ENCODE data around the gene SLBP.

SLBP gene

GRCh38 chr4:1726146-1726934 lies 14.2 kb upstream of the SLBP start:
- peak; percentile 83 for DNase-seq (ENCODE audit: low spot score)

DNA sequence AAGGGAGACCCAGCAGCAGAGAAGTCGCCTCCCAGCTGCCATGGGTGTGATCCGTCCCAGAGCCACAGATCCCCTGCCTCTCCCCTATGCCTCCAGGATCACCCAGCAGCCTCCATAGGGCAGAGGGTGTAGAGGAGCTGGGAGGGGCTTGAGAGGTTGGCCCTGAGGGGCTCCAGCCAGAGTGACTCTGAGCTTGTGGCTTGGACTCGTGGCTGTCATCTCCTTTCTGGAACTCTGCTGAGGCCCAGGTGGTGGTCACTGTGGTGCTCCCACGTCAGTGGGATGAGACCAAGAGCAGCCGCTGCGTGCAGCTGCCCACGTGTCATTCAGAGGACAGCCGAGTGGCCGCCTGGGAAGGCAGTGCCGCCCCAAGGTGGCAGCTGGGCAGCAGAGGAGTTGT lies 13.4 kb upstream of the SLBP start:
- no peak for DNase-seq (ENCODE audit: low spot score)

- DNase-seq (ENCODE audit: low spot score) = no peak
Measured at GRCh38 chr4:1723131-1723801, 11.1 kb upstream of the SLBP start.

GRCh38 chr4:1722551-1723118 lies 10.5 kb upstream of the SLBP start:
- DNase-seq (ENCODE audit: low spot score) = no peak

- DNase-seq (ENCODE audit: low spot score) = no peak
Measured at GRCh38 chr4:1721666-1722550, 9.8 kb upstream of the SLBP start.

DNA sequence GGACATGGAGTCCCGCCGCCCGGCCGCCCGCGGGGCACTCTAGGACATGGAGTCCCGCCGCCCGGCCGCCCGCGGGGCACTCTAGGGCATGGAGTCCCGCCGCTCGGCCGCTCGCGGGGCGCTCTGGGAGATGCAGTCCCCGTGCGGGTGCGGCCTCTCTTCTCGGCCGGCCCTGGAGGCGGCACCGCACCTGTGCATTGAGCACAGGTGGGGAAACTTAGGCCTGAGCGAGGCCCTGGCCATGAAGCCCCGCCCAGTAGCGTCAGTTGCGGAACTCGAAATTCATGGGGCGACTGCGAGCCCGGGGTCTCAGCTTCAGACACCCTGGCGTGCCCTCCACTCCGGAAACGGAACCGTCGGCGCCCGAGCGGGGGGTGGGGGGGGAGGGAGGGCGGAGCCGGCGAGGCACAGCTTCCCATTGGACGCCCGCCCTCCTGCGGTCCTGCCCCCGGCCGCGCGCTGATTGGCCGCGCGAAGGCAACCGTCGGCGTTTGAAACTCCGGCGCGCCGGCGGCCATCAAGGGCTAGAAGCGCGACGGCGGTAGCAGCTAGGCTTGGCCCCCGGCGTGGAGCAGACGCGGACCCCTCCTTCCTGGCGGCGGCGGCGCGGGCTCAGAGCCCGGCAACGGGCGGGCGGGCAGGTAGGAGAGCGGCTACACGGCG lies 9.0 kb upstream of the SLBP start, which contains the start of the genes TACC3 and TMEM129:
Gene TACC3 (plus strand): TSS at position 519 of the 663 bp plus-strand sequence. CDS start 1,901 bp downstream, outside the sequence.
Gene TMEM129 (minus strand): TSS at position 321 of the 663 bp plus-strand sequence. CDS start 486 bp downstream, outside the sequence.
- DNase-seq (ENCODE audit: low spot score) = peak; percentile 99

DNA sequence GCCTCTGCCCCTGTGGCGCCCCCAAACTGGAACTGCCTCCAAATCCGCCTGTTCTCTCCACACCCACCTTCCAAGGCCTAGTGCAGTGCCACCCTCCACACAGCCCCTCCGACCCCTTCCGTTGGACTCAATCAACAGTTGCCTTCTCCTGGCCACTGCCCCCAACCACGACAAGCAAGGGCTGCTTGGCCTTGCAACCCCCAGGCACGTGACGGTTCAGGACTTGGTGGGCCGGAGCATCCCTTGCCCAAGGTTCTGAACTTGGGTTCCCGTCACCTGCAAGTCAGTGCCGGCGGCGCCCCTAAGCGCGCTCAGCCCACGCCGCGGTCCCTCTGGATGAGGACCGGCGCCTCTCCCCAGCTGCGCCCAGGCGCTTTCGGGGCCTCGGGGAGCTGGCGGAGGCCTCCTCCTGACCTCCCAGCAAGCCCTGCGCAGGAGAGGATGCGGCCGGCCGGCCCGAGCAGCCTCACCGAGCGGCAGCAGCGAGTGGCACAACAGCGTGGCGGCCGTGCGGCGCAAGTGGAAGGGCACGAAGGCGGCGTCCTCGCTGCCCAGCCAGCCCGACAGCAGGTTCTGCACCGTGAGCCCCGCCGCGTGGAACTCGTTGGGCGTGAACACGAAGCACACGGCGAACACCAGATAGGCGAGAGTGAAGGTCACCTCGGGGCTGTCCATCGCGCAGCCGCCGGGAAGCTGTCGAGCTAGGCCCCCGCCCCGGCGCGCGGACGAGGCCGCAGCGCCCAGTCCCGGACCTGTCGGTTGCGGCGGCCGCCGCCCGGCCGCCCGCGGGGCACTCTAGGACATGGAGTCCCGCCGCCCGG lies 8.3 kb upstream of the SLBP start:
- peak; percentile 40 for DNase-seq (ENCODE audit: low spot score)

- no peak for DNase-seq (ENCODE audit: low spot score)
Measured at GRCh38 chr4:1718095-1718850, 6.2 kb upstream of the SLBP start.

- DNase-seq (ENCODE audit: low spot score) = no peak
Measured at GRCh38 chr4:1717129-1718094, 5.3 kb upstream of the SLBP start.

GRCh38 chr4:1716065-1716945 lies 4.2 kb upstream of the SLBP start:
- no peak for DNase-seq (ENCODE audit: low spot score)

DNA sequence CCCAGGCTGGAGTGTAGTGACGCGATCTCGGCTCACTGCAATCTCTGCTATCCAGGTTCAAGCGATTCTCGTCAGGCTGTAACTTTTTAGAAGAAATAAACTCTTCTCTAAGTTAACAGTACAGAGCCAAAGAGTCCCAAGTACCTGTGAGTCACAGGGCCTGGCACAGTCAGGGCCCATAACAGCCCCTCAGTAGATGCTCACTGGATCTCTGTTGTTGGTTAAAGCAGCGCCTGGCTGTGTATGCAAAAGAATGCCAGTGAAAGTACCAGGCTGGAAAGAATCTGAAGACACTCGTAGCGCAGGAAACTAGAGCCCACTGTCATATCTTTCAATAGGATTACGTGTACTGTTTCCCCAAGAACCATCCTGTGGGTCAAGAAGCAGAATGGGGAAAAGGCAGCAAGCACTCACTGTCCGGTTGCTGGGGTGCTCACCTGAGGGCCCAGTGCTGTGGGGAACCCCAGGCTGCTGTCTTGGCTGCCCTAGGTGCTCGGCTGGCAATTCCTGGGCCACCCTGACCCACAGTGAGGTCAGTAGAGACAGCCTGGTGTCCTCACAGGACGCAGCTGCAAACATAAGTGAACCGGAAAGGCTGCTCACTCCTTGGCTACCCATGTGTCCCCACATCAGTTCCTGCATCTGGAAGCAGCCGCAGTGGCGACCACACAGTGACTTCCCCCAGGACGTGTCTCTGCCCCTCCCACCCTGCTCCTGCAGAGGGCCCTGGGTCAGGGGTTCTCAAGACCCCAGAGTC lies 3.1 kb upstream of the SLBP start:
- DNase-seq (ENCODE audit: low spot score) = no peak

DNA sequence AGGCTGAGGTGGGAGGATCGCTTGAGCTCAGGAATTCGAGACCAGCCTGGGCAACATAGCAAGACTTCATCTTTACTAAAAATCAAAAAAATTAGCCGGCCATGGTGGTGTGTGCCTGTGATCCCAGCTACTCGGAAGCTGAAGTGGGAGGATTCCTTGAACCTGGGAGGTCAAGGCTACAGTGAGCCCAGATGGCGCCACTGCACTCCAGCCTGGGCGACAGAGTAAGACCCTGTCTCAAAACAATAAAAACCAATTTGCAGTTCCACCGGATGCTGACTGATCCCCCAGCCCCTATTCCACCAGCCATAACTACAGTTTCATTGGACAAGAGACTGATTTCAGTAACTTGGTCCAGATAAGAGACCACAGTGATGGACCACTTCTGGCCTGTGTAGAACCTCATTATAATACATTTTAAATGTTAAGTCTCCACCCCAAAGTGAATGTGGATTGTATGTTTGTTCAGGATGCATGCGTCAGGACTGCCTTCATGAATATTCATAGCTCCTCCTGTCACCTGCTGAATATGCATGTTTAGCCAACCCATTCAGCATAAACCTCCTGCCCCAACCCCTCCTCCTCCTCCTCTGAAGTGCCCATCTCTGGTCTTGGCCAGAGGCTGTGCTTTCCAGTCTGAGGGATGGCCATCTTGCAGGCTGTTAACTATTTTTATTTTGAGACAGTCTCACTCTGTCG lies 2.3 kb upstream of the SLBP start:
- no peak for DNase-seq (ENCODE audit: low spot score)

DNA sequence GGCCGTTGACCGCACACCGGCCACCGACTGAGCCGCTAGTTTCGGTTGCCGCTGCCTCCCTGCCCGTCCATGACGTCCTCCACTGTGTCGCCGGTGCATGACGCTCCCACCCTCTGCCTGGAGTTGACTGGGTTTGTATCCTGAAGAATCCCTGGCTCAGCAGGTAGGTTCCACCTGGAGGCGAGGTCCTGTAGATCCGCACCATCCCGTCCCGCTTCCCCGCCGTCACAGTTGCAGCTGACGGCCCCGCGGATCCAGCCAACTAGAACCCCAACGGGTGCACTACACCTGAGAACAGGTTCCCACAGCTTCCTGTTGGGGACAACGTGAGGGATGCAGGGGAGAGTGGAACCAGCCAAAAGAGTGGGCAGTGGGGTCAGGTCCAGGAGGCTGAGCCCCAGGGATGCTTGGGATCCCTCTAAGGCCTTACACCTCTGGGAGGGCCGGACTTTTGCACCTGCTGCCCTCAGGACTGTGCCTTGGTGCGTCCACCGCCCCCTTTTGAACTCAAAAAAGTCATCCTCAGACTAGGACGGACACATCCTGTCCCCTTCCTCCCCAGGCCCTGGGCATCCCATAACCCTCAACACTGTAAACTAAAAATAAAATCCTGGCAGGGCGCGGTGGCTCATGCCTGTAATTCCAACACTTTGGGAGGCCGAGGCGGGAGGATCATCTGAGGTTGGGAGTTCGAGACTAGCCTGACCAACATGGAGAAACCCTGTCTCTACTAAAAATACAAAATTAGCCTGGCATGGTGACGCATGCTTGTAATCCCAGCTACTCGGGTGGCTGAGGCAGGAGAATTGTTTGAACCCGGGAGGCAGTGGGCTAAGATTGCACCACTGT lies 1.1 kb upstream of the SLBP start:
- no peak for DNase-seq (ENCODE audit: low spot score)

- DNase-seq (ENCODE audit: low spot score) = peak; percentile 68
Measured at GRCh38 chr4:1711571-1712215, 426 bp downstream of the SLBP start.

All from AG08395 (cell line).